Gastrocnemius medialis (tissue), 4 donors: ENCODE results near the gene CCDC87.

ENCODE experiments used
- CTCF ChIP-seq, 5 experiments: fragments of 450-650 bp in 3 of 5; fragments of 200-600 bp in 2 of 5; sonication (generic) in 2 of 5; IDR thresholded peaks in 4 of 5; conservative IDR thresholded peaks in 1 of 5; 1 replicate in 4 of 5; 2 replicates in 1 of 5; pipeline ENCODE4 v1.5.1; 2016 to 2019; ENCODE audit warnings: antibody characterized with exemption in 5 of 5, mild to moderate bottlenecking in 3 of 5, moderate library complexity in 3 of 5
- POLR2A ChIP-seq, 2 donors: fragments of 450-650 bp; IDR thresholded peaks; one replicate each; pipeline ENCODE4 v1.6.1; 2017; ENCODE audit warnings: antibody characterized with exemption in 2 of 2, mild to moderate bottlenecking in 2 of 2, moderate library complexity in 2 of 2

GRCh38 chr11:66612458-66612857 is 19.6 kb upstream of the CCDC87 start:
- TF ChIP-seq POLR2A (IDR thresholded peaks at IDR 0.05) (no peak), CTCF (IDR thresholded peaks at IDR 0.05 in 4 of 5, conservative IDR thresholded peaks at IDR 0.05 in 1 of 5) (no peak)
